ENCODE measurements around the gene LPAR1. TPM values are rescaled to one million over a fixed set of nuclear protein-coding genes. Genes with fewer than 3 reads are reported as not detected.

The LPAR1 gene
- total RNA-seq, 1 donor from 2014 or later, result 11.5 TPM

- Histone ChIP-seq H3K4me3 (ENCODE audit: insufficient read depth, low read depth, low read length) (no peak overlapping the region), H3K27ac (ENCODE audit: low read depth, low read length) (no peak overlapping the region), H3K79me2 (ENCODE audit: insufficient read depth, low read length) (no peaks in the 10 kb centered on the region), H3K27me3 (ENCODE audit: insufficient read depth, low read length) (no peaks in the 10 kb centered on the region), H3K4me2 (ENCODE audit: low read length) (no peak overlapping the region), H3K4me1 (ENCODE audit: insufficient read depth, low read length) (peaks cover 6% of the 10 kb centered on the region), H4K20me1 (ENCODE audit: insufficient read depth, low read length) (no peaks in the 10 kb centered on the region), H2AFZ (ENCODE audit: low read depth, low read length) (no peak overlapping the region), H3K9ac (ENCODE audit: low read length) (no peak overlapping the region), H3K9me3 (ENCODE audit: insufficient read depth, low read depth, low read length) (no peaks in the 10 kb centered on the region), H3K36me3 (ENCODE audit: insufficient read depth, low read length) (peaks cover 2% of the 10 kb centered on the region)
- Mint-ChIP-seq H3K27me3 (ENCODE audit: low read depth, unreplicated experiment) (no peaks in the 10 kb centered on the region), H3K4me1 (ENCODE audit: low read depth, unreplicated experiment) (peaks cover 9% of the 10 kb centered on the region), H3K4me3 (ENCODE audit: unreplicated experiment) (no peak overlapping the region), H3K9me3 (ENCODE audit: unreplicated experiment) (no peaks in the 10 kb centered on the region), H3K36me3 (ENCODE audit: low read depth, unreplicated experiment) (peaks cover 9% of the 10 kb centered on the region), H3K27ac (ENCODE audit: unreplicated experiment) (no peak overlapping the region)
- no peak for FAIRE-seq
- TF ChIP-seq CTCF (IDR thresholded peaks at IDR 0.05; ENCODE audit: insufficient read depth, low read depth, low read length), result no peak
- no peak for TF ChIP-seq EZH2 (IDR thresholded peaks at IDR 0.05; ENCODE audit: insufficient read depth, low read length)
- DNase-seq (ENCODE audit: low read depth), result no peak
Observed at GRCh38 chr9:110971234-110971633, 67.0 kb downstream of the LPAR1 start.

DNA sequence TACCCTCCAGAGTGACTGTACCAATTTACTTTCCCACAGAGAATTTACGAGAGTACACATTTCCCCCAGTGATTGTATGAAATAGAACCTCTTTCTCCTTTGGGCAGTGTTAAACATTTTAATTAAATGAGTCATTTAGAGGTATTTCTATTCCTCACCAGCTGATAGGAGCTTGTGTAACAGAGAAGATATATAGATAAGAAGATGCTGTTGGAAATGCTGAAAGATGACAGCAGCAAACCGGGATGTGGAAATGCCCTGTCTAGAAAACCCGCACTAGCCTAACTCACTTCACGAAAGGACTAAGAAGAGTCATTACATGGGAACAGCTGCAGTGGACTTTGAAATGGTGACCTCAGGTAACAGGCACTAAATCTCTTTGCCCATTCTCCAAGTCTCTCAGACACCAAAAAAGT, 68.3 kb downstream of the LPAR1 start:
- FAIRE-seq (peak; percentile 58), DNase-seq (ENCODE audit: low read depth) (peak; percentile 82)
- Histone ChIP-seq H3K79me2 (ENCODE audit: insufficient read depth, low read length) (no peaks in the 10 kb centered on the region), H3K9me3 (ENCODE audit: insufficient read depth, low read depth, low read length) (no peaks in the 10 kb centered on the region), H3K27ac (ENCODE audit: low read depth, low read length) (no peak overlapping the region), H3K9ac (ENCODE audit: low read length) (no peak overlapping the region), H4K20me1 (ENCODE audit: insufficient read depth, low read length) (no peaks in the 10 kb centered on the region), H3K4me1 (ENCODE audit: insufficient read depth, low read length) (peaks cover 6% of the 10 kb centered on the region), H3K4me3 (ENCODE audit: insufficient read depth, low read depth, low read length) (no peak overlapping the region), H3K36me3 (ENCODE audit: insufficient read depth, low read length) (peaks cover 2% of the 10 kb centered on the region), H3K4me2 (ENCODE audit: low read length) (peak overlapping the region; percentile 34), H3K27me3 (ENCODE audit: insufficient read depth, low read length) (no peaks in the 10 kb centered on the region), H2AFZ (ENCODE audit: low read depth, low read length) (no peak overlapping the region)
- peak overlapping the region; percentile 49 for H3K27ac Mint-ChIP-seq (ENCODE audit: unreplicated experiment)
- H3K9me3 Mint-ChIP-seq (ENCODE audit: unreplicated experiment), result no peaks in the 10 kb centered on the region
- no peak for TF ChIP-seq CTCF (IDR thresholded peaks at IDR 0.05; ENCODE audit: insufficient read depth, low read depth, low read length)
- TF ChIP-seq EZH2 (IDR thresholded peaks at IDR 0.05; ENCODE audit: insufficient read depth, low read length), result no peak
- H3K4me3 Mint-ChIP-seq (ENCODE audit: unreplicated experiment), result no peak overlapping the region
- no peaks in the 10 kb centered on the region for H3K27me3 Mint-ChIP-seq (ENCODE audit: low read depth, unreplicated experiment)
- peaks cover 11% of the 10 kb centered on the region for H3K36me3 Mint-ChIP-seq (ENCODE audit: low read depth, unreplicated experiment)
- peaks cover 7% of the 10 kb centered on the region for H3K4me1 Mint-ChIP-seq (ENCODE audit: low read depth, unreplicated experiment)

- H3K27ac Mint-ChIP-seq (ENCODE audit: unreplicated experiment), result no peak overlapping the region
- no peak for FAIRE-seq
- peaks cover 11% of the 10 kb centered on the region for H3K36me3 Mint-ChIP-seq (ENCODE audit: low read depth, unreplicated experiment)
- Histone ChIP-seq H3K9me3 (ENCODE audit: insufficient read depth, low read depth, low read length) (no peaks in the 10 kb centered on the region), H3K9ac (ENCODE audit: low read length) (no peak overlapping the region), H3K4me3 (ENCODE audit: insufficient read depth, low read depth, low read length) (no peak overlapping the region), H3K79me2 (ENCODE audit: insufficient read depth, low read length) (no peaks in the 10 kb centered on the region), H3K27me3 (ENCODE audit: insufficient read depth, low read length) (no peaks in the 10 kb centered on the region), H3K27ac (ENCODE audit: low read depth, low read length) (no peak overlapping the region), H3K36me3 (ENCODE audit: insufficient read depth, low read length) (peaks cover 2% of the 10 kb centered on the region), H2AFZ (ENCODE audit: low read depth, low read length) (no peak overlapping the region), H4K20me1 (ENCODE audit: insufficient read depth, low read length) (no peaks in the 10 kb centered on the region), H3K4me2 (ENCODE audit: low read length) (no peak overlapping the region), H3K4me1 (ENCODE audit: insufficient read depth, low read length) (peaks cover 6% of the 10 kb centered on the region)
- no peaks in the 10 kb centered on the region for H3K27me3 Mint-ChIP-seq (ENCODE audit: low read depth, unreplicated experiment)
- H3K9me3 Mint-ChIP-seq (ENCODE audit: unreplicated experiment), result no peaks in the 10 kb centered on the region
- H3K4me3 Mint-ChIP-seq (ENCODE audit: unreplicated experiment), result no peak overlapping the region
- no peak for DNase-seq (ENCODE audit: low read depth)
- peaks cover 7% of the 10 kb centered on the region for H3K4me1 Mint-ChIP-seq (ENCODE audit: low read depth, unreplicated experiment)
- no peak for TF ChIP-seq CTCF (IDR thresholded peaks at IDR 0.05; ENCODE audit: insufficient read depth, low read depth, low read length)
- no peak for TF ChIP-seq EZH2 (IDR thresholded peaks at IDR 0.05; ENCODE audit: insufficient read depth, low read length)
Observed at GRCh38 chr9:110968096-110968495, 70.2 kb downstream of the LPAR1 start.

All from astrocyte (in vitro differentiated cells and primary cell).